Measurements from ENCODE around the gene BOC.

BOC gene

GRCh38 chr3:113287803-113288648 lies 76.7 kb downstream of the BOC start:
- no peaks in the 10 kb centered on the region for H3K27me3 ChIP-seq (ENCODE audit: control insufficient read depth, low read length)
- TF ChIP-seq, protein P1, sequence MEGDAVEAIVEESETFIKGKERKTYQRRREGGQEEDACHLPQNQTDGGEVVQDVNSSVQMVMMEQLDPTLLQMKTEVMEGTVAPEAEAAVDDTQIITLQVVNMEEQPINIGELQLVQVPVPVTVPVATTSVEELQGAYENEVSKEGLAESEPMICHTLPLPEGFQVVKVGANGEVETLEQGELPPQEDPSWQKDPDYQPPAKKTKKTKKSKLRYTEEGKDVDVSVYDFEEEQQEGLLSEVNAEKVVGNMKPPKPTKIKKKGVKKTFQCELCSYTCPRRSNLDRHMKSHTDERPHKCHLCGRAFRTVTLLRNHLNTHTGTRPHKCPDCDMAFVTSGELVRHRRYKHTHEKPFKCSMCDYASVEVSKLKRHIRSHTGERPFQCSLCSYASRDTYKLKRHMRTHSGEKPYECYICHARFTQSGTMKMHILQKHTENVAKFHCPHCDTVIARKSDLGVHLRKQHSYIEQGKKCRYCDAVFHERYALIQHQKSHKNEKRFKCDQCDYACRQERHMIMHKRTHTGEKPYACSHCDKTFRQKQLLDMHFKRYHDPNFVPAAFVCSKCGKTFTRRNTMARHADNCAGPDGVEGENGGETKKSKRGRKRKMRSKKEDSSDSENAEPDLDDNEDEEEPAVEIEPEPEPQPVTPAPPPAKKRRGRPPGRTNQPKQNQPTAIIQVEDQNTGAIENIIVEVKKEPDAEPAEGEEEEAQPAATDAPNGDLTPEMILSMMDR (IDR thresholded peaks at IDR 0.05; ENCODE audit: low read depth, low read length, poor library complexity, severe bottlenecking): peak; percentile 90
- no peak for TF ChIP-seq EZH2phosphoT487 (IDR thresholded peaks at IDR 0.05; ENCODE audit: borderline replicate concordance, low read length)
- no peaks in the 10 kb centered on the region for H3K9me2 ChIP-seq (replicated peaks; ENCODE audit: control insufficient read depth, low read length)
- H3K4me2 ChIP-seq (ENCODE audit: low read length): no peak overlapping the region
- H3F3A ChIP-seq (ENCODE audit: control insufficient read depth, insufficient read depth): no peaks in the 10 kb centered on the region
- H3K79me2 ChIP-seq (ENCODE audit: control insufficient read depth, low read length): no peaks in the 10 kb centered on the region
- no peaks in the 10 kb centered on the region for H3K9me3 ChIP-seq (ENCODE audit: control insufficient read depth, insufficient read depth, low read length)
- no peaks in the 10 kb centered on the region for H3K4me1 ChIP-seq (ENCODE audit: control insufficient read depth, low read length)
- no peaks in the 10 kb centered on the region for H4K20me1 ChIP-seq (ENCODE audit: control insufficient read depth, insufficient read depth, low read depth, low read length)
- no peaks in the 10 kb centered on the region for H3K36me3 ChIP-seq (ENCODE audit: control insufficient read depth, low read length)
- no peak overlapping the region for H3K4me3 ChIP-seq (ENCODE audit: low read length)
- no peak overlapping the region for H3K27ac ChIP-seq (ENCODE audit: low read depth, low read length)

DNA sequence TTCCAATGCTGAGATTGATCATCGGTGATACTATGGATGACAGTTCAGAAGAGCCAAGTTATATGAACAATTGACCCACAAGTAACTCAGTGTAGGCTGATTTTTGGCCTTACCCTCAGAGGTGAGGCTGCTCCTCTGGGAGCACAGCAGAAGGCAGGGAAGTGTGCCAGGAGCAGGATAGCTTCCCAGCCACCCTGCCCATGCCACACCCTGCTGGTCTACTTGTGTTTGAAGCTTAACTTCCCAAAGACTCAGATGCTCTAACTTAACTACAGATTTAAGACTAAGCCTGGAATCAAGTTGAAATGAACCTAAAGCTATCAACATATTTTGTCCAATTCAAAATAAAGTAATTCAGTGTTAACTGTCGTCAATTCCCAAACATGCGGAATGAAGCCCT lies 77.5 kb downstream of the BOC start:
- Histone ChIP-seq H3K4me3 (ENCODE audit: low read length) (no peak overlapping the region), H3K9me3 (ENCODE audit: control insufficient read depth, insufficient read depth, low read length) (no peaks in the 10 kb centered on the region), H3F3A (ENCODE audit: control insufficient read depth, insufficient read depth) (no peaks in the 10 kb centered on the region), H3K27me3 (ENCODE audit: control insufficient read depth, low read length) (no peaks in the 10 kb centered on the region), H3K4me1 (ENCODE audit: control insufficient read depth, low read length) (no peaks in the 10 kb centered on the region), H4K20me1 (ENCODE audit: control insufficient read depth, insufficient read depth, low read depth, low read length) (no peaks in the 10 kb centered on the region), H3K36me3 (ENCODE audit: control insufficient read depth, low read length) (no peaks in the 10 kb centered on the region), H3K4me2 (ENCODE audit: low read length) (no peak overlapping the region), H3K9me2 (replicated peaks; ENCODE audit: control insufficient read depth, low read length) (no peaks in the 10 kb centered on the region), H3K27ac (ENCODE audit: low read depth, low read length) (no peak overlapping the region), H3K79me2 (ENCODE audit: control insufficient read depth, low read length) (no peaks in the 10 kb centered on the region)
- TF ChIP-seq, protein P1 (IDR thresholded peaks at IDR 0.05; ENCODE audit: low read depth, low read length, poor library complexity, severe bottlenecking): no peak
- TF ChIP-seq EZH2phosphoT487 (IDR thresholded peaks at IDR 0.05; ENCODE audit: borderline replicate concordance, low read length): no peak

GRCh38 chr3:113291572-113291971 lies 80.2 kb downstream of the BOC start:
- H3K27me3 ChIP-seq (ENCODE audit: control insufficient read depth, low read length): no peaks in the 10 kb centered on the region
- H3F3A ChIP-seq (ENCODE audit: control insufficient read depth, insufficient read depth): no peaks in the 10 kb centered on the region
- H3K4me2 ChIP-seq (ENCODE audit: low read length): no peak overlapping the region
- no peaks in the 10 kb centered on the region for H3K9me3 ChIP-seq (ENCODE audit: control insufficient read depth, insufficient read depth, low read length)
- H3K9me2 ChIP-seq (replicated peaks; ENCODE audit: control insufficient read depth, low read length): no peaks in the 10 kb centered on the region
- no peak overlapping the region for H3K4me3 ChIP-seq (ENCODE audit: low read length)
- no peaks in the 10 kb centered on the region for H3K36me3 ChIP-seq (ENCODE audit: control insufficient read depth, low read length)
- H3K79me2 ChIP-seq (ENCODE audit: control insufficient read depth, low read length): no peaks in the 10 kb centered on the region
- no peaks in the 10 kb centered on the region for H3K4me1 ChIP-seq (ENCODE audit: control insufficient read depth, low read length)
- H4K20me1 ChIP-seq (ENCODE audit: control insufficient read depth, insufficient read depth, low read depth, low read length): no peaks in the 10 kb centered on the region
- no peak for TF ChIP-seq EZH2phosphoT487 (IDR thresholded peaks at IDR 0.05; ENCODE audit: borderline replicate concordance, low read length)
- TF ChIP-seq, protein P1 (IDR thresholded peaks at IDR 0.05; ENCODE audit: low read depth, low read length, poor library complexity, severe bottlenecking): no peak
- H3K27ac ChIP-seq (ENCODE audit: low read depth, low read length): no peak overlapping the region

Data from DOHH2 (cell line).